ENCODE results near the gene TNFRSF6B.

GRCh38 chr20:63709149-63709527 is 12.7 kb downstream of the TNFRSF6B start:
- no peak for TF ChIP-seq POLR2A (IDR thresholded peaks at IDR 0.05; ENCODE audit: low read length)
- no peak for TF ChIP-seq GATA1 (IDR thresholded peaks at IDR 0.05; ENCODE audit: low read depth, low read length)

Measured in erythroblast (primary cell).